HEK293 (cell line): ENCODE data around the gene ANKRD11.

Experiments used
- ATF2 ChIP-seq: fragments of 450-650 bp; formaldehyde crosslinking; IDR thresholded peaks from 2 replicates; pipeline ENCODE4 v1.5.1; 2016; ENCODE audit warnings: missing biosample characterization, missing genetic modification characterization, low read depth
- KLF1 ChIP-seq: fragments of 450-650 bp; formaldehyde crosslinking; IDR thresholded peaks from 2 replicates; pipeline ENCODE4 v1.5.1; 2016; ENCODE audit warnings: missing biosample characterization, missing genetic modification characterization
- OSR2 ChIP-seq: fragments of 450-650 bp; formaldehyde crosslinking; IDR thresholded peaks from 2 replicates; pipeline ENCODE4 v1.5.1; 2016; ENCODE audit warnings: missing biosample characterization, missing genetic modification characterization
- SP2 ChIP-seq: fragments of 450-650 bp; formaldehyde crosslinking; IDR thresholded peaks from 2 replicates; pipeline ENCODE4 v1.5.1; 2016; ENCODE audit warnings: missing biosample characterization, missing genetic modification characterization
- YY1 ChIP-seq: fragments of 450-650 bp; formaldehyde crosslinking; IDR thresholded peaks from 2 replicates; pipeline ENCODE4 v1.5.1; 2018; ENCODE audit warnings: missing biosample characterization, missing genetic modification characterization
- ZNF239 ChIP-seq: fragments of 450-650 bp; formaldehyde crosslinking; IDR thresholded peaks from 2 replicates; pipeline ENCODE4 v1.5.1; 2016; ENCODE audit warnings: missing biosample characterization, missing genetic modification characterization
- ZNF707 ChIP-seq: fragments of 450-650 bp; formaldehyde crosslinking; IDR thresholded peaks from 2 replicates; pipeline ENCODE4 v1.5.1; 2016; ENCODE audit warnings: missing biosample characterization, missing genetic modification characterization
- ZNF777 ChIP-seq: fragments of 450-650 bp; formaldehyde crosslinking; IDR thresholded peaks from 2 replicates; pipeline ENCODE4 v1.5.1; 2017; ENCODE audit warnings: missing biosample characterization, missing genetic modification characterization, borderline replicate concordance
- TF ChIP-seq, protein P1 (sequence below): fragments of 450-650 bp; formaldehyde crosslinking; IDR thresholded peaks from 2 replicates; pipeline ENCODE4 v1.5.1; 2016; ENCODE audit warnings: missing biosample characterization, missing genetic modification characterization

DNA sequence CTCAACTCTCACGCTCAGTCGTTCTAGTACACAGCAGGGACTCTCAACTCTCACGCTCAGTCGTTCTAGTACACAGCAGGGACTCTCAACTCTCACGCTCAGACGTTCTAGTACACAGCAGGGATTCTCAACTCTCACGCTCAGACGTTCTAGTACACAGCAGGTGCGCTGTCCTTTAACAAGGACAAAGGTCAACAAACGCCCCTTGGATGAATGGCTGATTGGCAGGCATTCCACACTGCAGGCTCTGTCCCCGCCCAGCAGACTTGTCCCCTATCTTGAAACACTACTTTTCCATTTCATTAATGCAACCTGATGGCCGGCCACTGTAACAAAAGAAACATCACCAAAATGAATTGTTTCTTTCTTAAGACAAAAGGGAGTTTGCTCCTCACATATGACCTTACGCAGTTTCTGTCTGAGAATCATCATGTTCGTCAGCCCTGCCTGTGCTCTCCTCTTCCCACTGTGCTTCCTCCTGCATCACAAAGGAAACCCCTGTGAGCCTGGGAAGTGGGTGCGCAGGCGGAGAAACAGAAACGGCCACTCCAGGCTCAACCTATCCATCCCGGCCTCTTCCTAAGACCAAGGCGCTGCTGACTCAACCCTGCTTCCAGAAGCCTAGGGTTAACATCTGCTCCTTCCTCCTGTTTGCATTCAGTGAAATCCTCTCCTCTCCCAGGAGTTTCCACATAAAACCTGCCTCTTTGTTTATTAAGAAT is 59.8 kb downstream of the ANKRD11 start:
- TF ChIP-seq, protein P1, sequence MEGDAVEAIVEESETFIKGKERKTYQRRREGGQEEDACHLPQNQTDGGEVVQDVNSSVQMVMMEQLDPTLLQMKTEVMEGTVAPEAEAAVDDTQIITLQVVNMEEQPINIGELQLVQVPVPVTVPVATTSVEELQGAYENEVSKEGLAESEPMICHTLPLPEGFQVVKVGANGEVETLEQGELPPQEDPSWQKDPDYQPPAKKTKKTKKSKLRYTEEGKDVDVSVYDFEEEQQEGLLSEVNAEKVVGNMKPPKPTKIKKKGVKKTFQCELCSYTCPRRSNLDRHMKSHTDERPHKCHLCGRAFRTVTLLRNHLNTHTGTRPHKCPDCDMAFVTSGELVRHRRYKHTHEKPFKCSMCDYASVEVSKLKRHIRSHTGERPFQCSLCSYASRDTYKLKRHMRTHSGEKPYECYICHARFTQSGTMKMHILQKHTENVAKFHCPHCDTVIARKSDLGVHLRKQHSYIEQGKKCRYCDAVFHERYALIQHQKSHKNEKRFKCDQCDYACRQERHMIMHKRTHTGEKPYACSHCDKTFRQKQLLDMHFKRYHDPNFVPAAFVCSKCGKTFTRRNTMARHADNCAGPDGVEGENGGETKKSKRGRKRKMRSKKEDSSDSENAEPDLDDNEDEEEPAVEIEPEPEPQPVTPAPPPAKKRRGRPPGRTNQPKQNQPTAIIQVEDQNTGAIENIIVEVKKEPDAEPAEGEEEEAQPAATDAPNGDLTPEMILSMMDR (tag by site-specific recombination): no peak
- TF ChIP-seq OSR2 (tag by site-specific recombination) (no peak), ZNF239 (tag by site-specific recombination) (no peak), KLF1 (tag by site-specific recombination) (no peak), SP2 (tag by site-specific recombination) (no peak), YY1 (no peak), ZNF707 (no peak), ATF2 (tag by site-specific recombination) (no peak), ZNF777 (tag by site-specific recombination) (no peak)
